Karpas-422 (cell line): ENCODE measurements around the gene OR6K3. TPM values are rescaled to one million over a fixed set of nuclear protein-coding genes. Genes with fewer than 3 reads are reported as not detected.

Source experiments
- DNase-seq: peaks from one replicate; pipeline ENCODE4 v3.0.0-alpha.2; 2015
- H2AFZ ChIP-seq: fragments of 200-600 bp; sonication (generic); 2 replicates; pipeline ENCODE4 v1.6.1; 2014; ENCODE audit warnings: antibody characterized with exemption, low read length, mixed read lengths
- H3K27ac ChIP-seq: fragments of 200-600 bp; sonication (generic); 2 replicates; pipeline ENCODE4 v1.5.1; 2014; ENCODE audit warnings: mild to moderate bottlenecking, low read length, moderate library complexity
- H3K27me3 ChIP-seq: fragments of 200-600 bp; sonication (generic); 2 replicates; pipeline ENCODE4 v1.6.1; 2014; ENCODE audit warnings: low read length, mixed read lengths
- H3K36me3 ChIP-seq: fragments of 200-600 bp; sonication (generic); 2 replicates; pipeline ENCODE4 v1.6.1; 2014; ENCODE audit warnings: low read length, mixed read lengths; ENCODE audit not compliant: insufficient read depth
- H3K4me1 ChIP-seq: fragments of 200-600 bp; sonication (generic); 2 replicates; pipeline ENCODE4 v1.6.1; 2014; ENCODE audit warnings: mild to moderate bottlenecking, low read length, mixed read lengths
- H3K4me2 ChIP-seq: fragments of 200-600 bp; sonication (generic); 2 replicates; pipeline ENCODE4 v1.6.1; 2014; ENCODE audit warnings: low read length, low read depth, mild to moderate bottlenecking; ENCODE audit not compliant: poor library complexity, severe bottlenecking
- H3K4me3 ChIP-seq: fragments of 200-600 bp; sonication (generic); 2 replicates; pipeline ENCODE4 v1.5.1; 2014; ENCODE audit warnings: mild to moderate bottlenecking, antibody characterized with exemption, low read length, mixed read lengths
- H3K79me2 ChIP-seq: fragments of 200-600 bp; sonication (generic); 2 replicates; pipeline ENCODE4 v1.6.1; 2014; ENCODE audit warnings: mild to moderate bottlenecking, low read length, mixed read lengths
- H3K9ac ChIP-seq: fragments of 200-600 bp; sonication (generic); 2 replicates; pipeline ENCODE4 v1.6.0; 2014; ENCODE audit warnings: low read length
- H3K9me2 ChIP-seq: fragments of 200-600 bp; sonication (generic), shearing (Covaris generic); replicated peaks from 2 replicates; pipeline ENCODE4 v1.6.0; 2014; ENCODE audit warnings: mild to moderate bottlenecking, low read length, moderate library complexity; ENCODE audit not compliant: insufficient read depth
- H3K9me3 ChIP-seq: fragments of 300-700, 200-600 bp; sonication (generic); 2 replicates; pipeline ENCODE4 v1.6.1; 2014; ENCODE audit warnings: low read length, mixed read lengths
- H4K20me1 ChIP-seq: fragments of 200-600 bp; sonication (generic); 2 replicates; pipeline ENCODE4 v1.6.1; 2014; ENCODE audit warnings: mild to moderate bottlenecking, antibody characterized with exemption, low read length, low read depth; ENCODE audit not compliant: insufficient read depth
- total RNA-seq: library from RNA; depleted of rRNA; stranded (reverse); fragments of >200 nt; shearing (Covaris generic); gene quantifications from 2 replicates; pipeline ENCODE4 v1.2.3, GENCODE V29; 2014; ENCODE audit warnings: low replicate concordance; rRNA removed

Gene OR6K3
- total RNA-seq: not detected in 2 replicates

- H3K4me2 ChIP-seq: no peak within 1 kb of the TSS
- no peaks in the 10 kb centered on the region for H4K20me1 ChIP-seq
- no peaks in the 10 kb centered on the region for H3K9me3 ChIP-seq
- H3K36me3 ChIP-seq: no peaks in the 10 kb centered on the region
- H3K27me3 ChIP-seq: no peaks in the 10 kb centered on the region
- no peaks in the 10 kb centered on the region for H3K9me2 ChIP-seq
- H2AFZ ChIP-seq: no peak within 1 kb of the TSS
- no peak for DNase-seq
- H3K4me3 ChIP-seq: no peak within 1 kb of the TSS
- no peak within 1 kb of the TSS for H3K9ac ChIP-seq
- H3K27ac ChIP-seq: no peak within 1 kb of the TSS
- no peaks in the 10 kb centered on the region for H3K4me1 ChIP-seq
- no peaks in the 10 kb centered on the region for H3K79me2 ChIP-seq
Measured at GRCh38 chr1:158720620-158721019, at the start of gene OR6K3. OR6K3 (minus strand) TSS chr1:158720720; CDS start chr1:158718115, 2,605 bp downstream.

GRCh38 chr1:158754420-158754819 is 33.9 kb upstream of the OR6K3 start, which contains the start of gene OR6K6:
OR6K6 (plus strand) TSS chr1:158754720; CDS start chr1:158754888, 168 bp downstream.
- no peak for DNase-seq
- Histone ChIP-seq H3K9me3 (no peaks in the 10 kb centered on the region), H3K27me3 (no peaks in the 10 kb centered on the region), H3K4me1 (no peaks in the 10 kb centered on the region), H3K27ac (no peak within 1 kb of the TSS), H3K4me3 (no peak within 1 kb of the TSS), H3K79me2 (no peaks in the 10 kb centered on the region), H3K9ac (no peak within 1 kb of the TSS), H2AFZ (no peak within 1 kb of the TSS), H4K20me1 (no peaks in the 10 kb centered on the region), H3K9me2 (no peaks in the 10 kb centered on the region), H3K4me2 (no peak within 1 kb of the TSS), H3K36me3 (no peaks in the 10 kb centered on the region)

GRCh38 chr1:158752155-158752712 is 31.7 kb upstream of the OR6K3 start:
- no peak for DNase-seq
- Histone ChIP-seq H3K36me3 (no peaks in the 10 kb centered on the region), H3K4me3 (no peak overlapping the region), H3K9me3 (no peaks in the 10 kb centered on the region), H3K27me3 (no peaks in the 10 kb centered on the region), H4K20me1 (no peaks in the 10 kb centered on the region), H3K4me1 (no peaks in the 10 kb centered on the region), H3K9me2 (no peaks in the 10 kb centered on the region), H3K27ac (no peak overlapping the region), H3K4me2 (no peak overlapping the region), H3K9ac (no peak overlapping the region), H2AFZ (no peak overlapping the region), H3K79me2 (no peaks in the 10 kb centered on the region)

GRCh38 chr1:158735848-158736247 is 15.3 kb upstream of the OR6K3 start:
- no peak for DNase-seq
- H3K9me3 ChIP-seq: no peaks in the 10 kb centered on the region

GRCh38 chr1:158732524-158732923 is 12.0 kb upstream of the OR6K3 start:
- no peaks in the 10 kb centered on the region for H3K9me3 ChIP-seq

More at GRCh38 chr1:158735848-158736247, 15.3 kb upstream of the OR6K3 start:
- peaks cover 5% of the 10 kb centered on the region; the same call in 1 of the 2 replicates for H3K4me1 ChIP-seq
- H3K36me3 ChIP-seq: no peaks in the 10 kb centered on the region
- no peak overlapping the region for H3K4me3 ChIP-seq
- no peaks in the 10 kb centered on the region for H3K79me2 ChIP-seq
- no peak overlapping the region for H3K9ac ChIP-seq
- no peak overlapping the region for H3K4me2 ChIP-seq
- no peak overlapping the region for H2AFZ ChIP-seq
- H3K27ac ChIP-seq: no peak overlapping the region
- H3K27me3 ChIP-seq: no peaks in the 10 kb centered on the region
- no peaks in the 10 kb centered on the region for H3K9me2 ChIP-seq
- H4K20me1 ChIP-seq: no peaks in the 10 kb centered on the region

GRCh38 chr1:158731707-158732106 is 11.2 kb upstream of the OR6K3 start:
- no peak overlapping the region for H2AFZ ChIP-seq

More at GRCh38 chr1:158732524-158732923, 12.0 kb upstream of the OR6K3 start:
- no peak overlapping the region for H2AFZ ChIP-seq
- no peaks in the 10 kb centered on the region for H3K79me2 ChIP-seq
- H3K4me1 ChIP-seq: peaks cover 5% of the 10 kb centered on the region; the same call in 1 of the 2 replicates
- no peaks in the 10 kb centered on the region for H4K20me1 ChIP-seq
- no peaks in the 10 kb centered on the region for H3K36me3 ChIP-seq
- H3K9me2 ChIP-seq: no peaks in the 10 kb centered on the region
- no peak for DNase-seq
- H3K4me2 ChIP-seq: no peak overlapping the region
- H3K9ac ChIP-seq: no peak overlapping the region
- no peak overlapping the region for H3K27ac ChIP-seq
- H3K27me3 ChIP-seq: no peaks in the 10 kb centered on the region
- no peak overlapping the region for H3K4me3 ChIP-seq

GRCh38 chr1:158730453-158730852 is 9.9 kb upstream of the OR6K3 start:
- no peak overlapping the region for H3K27ac ChIP-seq
- H3K79me2 ChIP-seq: no peaks in the 10 kb centered on the region
- no peak overlapping the region for H3K9ac ChIP-seq
- H3K27me3 ChIP-seq: no peaks in the 10 kb centered on the region
- H3K9me3 ChIP-seq: no peaks in the 10 kb centered on the region
- no peaks in the 10 kb centered on the region for H3K4me1 ChIP-seq
- H3K9me2 ChIP-seq: no peaks in the 10 kb centered on the region
- H3K4me2 ChIP-seq: no peak overlapping the region
- no peaks in the 10 kb centered on the region for H3K36me3 ChIP-seq
- no peak overlapping the region for H2AFZ ChIP-seq
- no peaks in the 10 kb centered on the region for H4K20me1 ChIP-seq
- H3K4me3 ChIP-seq: no peak overlapping the region
- DNase-seq: no peak

More at GRCh38 chr1:158731707-158732106, 11.2 kb upstream of the OR6K3 start:
- H3K9me3 ChIP-seq: no peaks in the 10 kb centered on the region
- H3K79me2 ChIP-seq: no peaks in the 10 kb centered on the region
- H3K9ac ChIP-seq: no peak overlapping the region
- DNase-seq: no peak
- H3K36me3 ChIP-seq: no peaks in the 10 kb centered on the region
- H3K4me1 ChIP-seq: peaks cover 5% of the 10 kb centered on the region; the same call in 1 of the 2 replicates
- H3K27ac ChIP-seq: no peak overlapping the region
- no peaks in the 10 kb centered on the region for H3K9me2 ChIP-seq
- H3K4me3 ChIP-seq: no peak overlapping the region
- no peak overlapping the region for H3K4me2 ChIP-seq
- no peaks in the 10 kb centered on the region for H4K20me1 ChIP-seq
- no peaks in the 10 kb centered on the region for H3K27me3 ChIP-seq

- H3K4me3 ChIP-seq: no peak overlapping the region
- no peak for DNase-seq
- no peaks in the 10 kb centered on the region for H3K9me3 ChIP-seq
- H3K36me3 ChIP-seq: no peaks in the 10 kb centered on the region
- H3K9ac ChIP-seq: no peak overlapping the region
- H2AFZ ChIP-seq: no peak overlapping the region
- no peak overlapping the region for H3K27ac ChIP-seq
- H4K20me1 ChIP-seq: no peaks in the 10 kb centered on the region
- H3K4me1 ChIP-seq: no peaks in the 10 kb centered on the region
- no peak overlapping the region for H3K4me2 ChIP-seq
- no peaks in the 10 kb centered on the region for H3K27me3 ChIP-seq
- no peaks in the 10 kb centered on the region for H3K79me2 ChIP-seq
- H3K9me2 ChIP-seq: no peaks in the 10 kb centered on the region
Measured at GRCh38 chr1:158728510-158729225, 8.1 kb upstream of the OR6K3 start.
